K562 (cell line): ENCODE results near the gene BMP6. TPM values are rescaled to one million over a fixed set of nuclear protein-coding genes. Genes with fewer than 3 reads are reported as not detected.

Source experiments
- COPS2 ChIP-seq: fragments of 450-650 bp; conservative IDR thresholded peaks from 2 replicates; pipeline ENCODE4 v1.6.1; 2016; ENCODE audit warnings: mild to moderate bottlenecking, moderate library complexity
- FOXK1 ChIP-seq: sonication (generic); formaldehyde crosslinking; IDR thresholded peaks from 2 replicates; pipeline ENCODE4 v1.8.0; 2022; ENCODE audit warnings: missing genetic modification reagents, mild to moderate bottlenecking, borderline replicate concordance
- GTF2B ChIP-seq: IDR thresholded peaks from 2 replicates; pipeline ENCODE4 v1.6.1; 2011; ENCODE audit not compliant: insufficient read length; ENCODE audit errors: extremely low read depth
- SMAD1 ChIP-seq: fragments of 150-350 bp; IDR thresholded peaks from 2 replicates; pipeline ENCODE4 v1.6.1; 2014; ENCODE audit warnings: low read length, low read depth; ENCODE audit not compliant: partially characterized antibody
- SMAD2 ChIP-seq: fragments of 150-350 bp; IDR thresholded peaks from 2 replicates; pipeline ENCODE4 v1.6.1; 2014; ENCODE audit warnings: low read depth, mild to moderate bottlenecking, low read length
- SREBF2 ChIP-seq: sonication (generic); formaldehyde crosslinking; IDR thresholded peaks from 2 replicates; pipeline ENCODE4 v1.4.0; 2020; ENCODE audit warnings: mild to moderate bottlenecking, missing genetic modification reagents
- ZNF280A ChIP-seq: fragments of 450-650 bp; IDR thresholded peaks from 2 replicates; pipeline ENCODE4 v1.6.1; 2018; ENCODE audit warnings: mild to moderate bottlenecking, low read depth; ENCODE audit not compliant: partially characterized antibody
- ZNF324 ChIP-seq: fragments of 250-450 bp; sonication (Bioruptor Pico); IDR thresholded peaks from 2 replicates; pipeline ENCODE4 v1.4.0; 2020; ENCODE audit warnings: mild to moderate bottlenecking
- ZNF41 ChIP-seq: fragments of 250-450 bp; sonication (Bioruptor Pico); conservative IDR thresholded peaks from 2 replicates; pipeline ENCODE4 v1.4.0; 2020; ENCODE audit warnings: mild to moderate bottlenecking
- ZNF75A ChIP-seq: fragments of 450-650 bp; formaldehyde crosslinking; IDR thresholded peaks from 2 replicates; pipeline ENCODE4 v1.4.0; 2020; ENCODE audit warnings: mild to moderate bottlenecking
- polyA plus RNA-seq, 8 experiments: library from polyadenylated mRNA; depleted of rRNA in 4 of 8; stranded (reverse) in 5 of 8; unstranded in 3 of 8; fragments of >200 nt; fragmentation: Nextera tagmentation in 2 of 8; fragmentation: Illumina TruSeq in 1 of 8; extraction: Ambion mirVana in 2 of 8; extraction: Trizol in 1 of 8; gene quantifications; 2 replicates each; pipeline versions ENCODE4 v1.2.1 to v1.2.3, GENCODE V29; 2011 to 2014; ENCODE audit warnings: inconsistent platforms in 1 of 8, missing spikeins in 1 of 8
- total RNA-seq, 7 experiments: library from RNA; depleted of rRNA in 6 of 7; stranded (reverse); fragments of >200 nt in 6 of 7; fragmentation: Illumina TruSeq in 2 of 7; extraction: Trizol in 2 of 7; gene quantifications; 2 replicates each; pipeline versions ENCODE4 v1.2.1 to v1.2.3, GENCODE V29; 2011 to 2021; ENCODE audit warnings: low replicate concordance in 1 of 7
- TF ChIP-seq, protein P1 (sequence below): fragments of 200-600 bp; sonication (generic); IDR thresholded peaks from one replicate; pipeline ENCODE4 v1.6.1; 2012; ENCODE audit warnings: mild to moderate bottlenecking, low read depth, low read length, inconsistent platforms

The BMP6 gene
- total and polyA plus RNA-seq, 9 of the 15 experiments (the other 6 are each of a cell fraction or from before 2014, with no cell fraction given) = 0.01 to 0.13 (median 0.06) TPM; not detected in 3

DNA sequence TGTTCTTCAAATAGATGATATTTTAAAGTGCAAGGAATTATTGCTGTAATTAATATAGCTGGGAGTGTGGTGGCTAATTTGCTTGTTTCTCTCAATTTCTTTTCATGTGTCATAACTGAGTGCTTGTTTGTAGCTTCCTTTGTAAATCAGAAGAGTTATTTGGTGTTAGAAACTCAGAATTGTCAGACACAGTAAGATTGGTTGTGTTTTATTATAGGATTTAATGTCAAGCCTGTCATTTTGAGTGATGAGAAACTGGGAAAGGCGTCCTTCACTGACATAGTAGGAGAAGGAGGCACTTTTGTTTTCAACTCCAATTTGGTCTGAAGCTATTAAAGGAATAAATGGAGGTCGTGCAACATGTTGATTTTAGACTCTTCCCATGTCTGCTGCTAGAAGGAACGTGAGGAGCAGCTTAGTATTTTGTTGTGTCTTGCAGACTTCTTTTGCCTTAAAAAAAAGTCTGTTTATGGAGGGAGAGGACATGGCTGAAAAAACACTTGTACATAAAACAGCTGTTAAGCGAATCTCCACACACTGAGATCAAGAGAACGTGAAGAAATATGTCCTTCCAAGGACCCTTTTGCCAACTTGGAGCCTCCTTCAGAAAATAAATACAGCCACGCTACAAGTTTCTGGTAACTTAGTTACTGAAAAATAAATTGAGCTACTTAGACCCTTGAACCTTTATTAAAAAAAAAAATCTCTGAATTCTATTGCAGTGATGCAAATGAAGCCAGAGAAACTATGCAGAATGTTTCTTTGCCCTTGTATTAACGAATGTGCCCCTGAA is 59.5 kb downstream of the BMP6 start (continued):
- TF ChIP-seq, protein P1, sequence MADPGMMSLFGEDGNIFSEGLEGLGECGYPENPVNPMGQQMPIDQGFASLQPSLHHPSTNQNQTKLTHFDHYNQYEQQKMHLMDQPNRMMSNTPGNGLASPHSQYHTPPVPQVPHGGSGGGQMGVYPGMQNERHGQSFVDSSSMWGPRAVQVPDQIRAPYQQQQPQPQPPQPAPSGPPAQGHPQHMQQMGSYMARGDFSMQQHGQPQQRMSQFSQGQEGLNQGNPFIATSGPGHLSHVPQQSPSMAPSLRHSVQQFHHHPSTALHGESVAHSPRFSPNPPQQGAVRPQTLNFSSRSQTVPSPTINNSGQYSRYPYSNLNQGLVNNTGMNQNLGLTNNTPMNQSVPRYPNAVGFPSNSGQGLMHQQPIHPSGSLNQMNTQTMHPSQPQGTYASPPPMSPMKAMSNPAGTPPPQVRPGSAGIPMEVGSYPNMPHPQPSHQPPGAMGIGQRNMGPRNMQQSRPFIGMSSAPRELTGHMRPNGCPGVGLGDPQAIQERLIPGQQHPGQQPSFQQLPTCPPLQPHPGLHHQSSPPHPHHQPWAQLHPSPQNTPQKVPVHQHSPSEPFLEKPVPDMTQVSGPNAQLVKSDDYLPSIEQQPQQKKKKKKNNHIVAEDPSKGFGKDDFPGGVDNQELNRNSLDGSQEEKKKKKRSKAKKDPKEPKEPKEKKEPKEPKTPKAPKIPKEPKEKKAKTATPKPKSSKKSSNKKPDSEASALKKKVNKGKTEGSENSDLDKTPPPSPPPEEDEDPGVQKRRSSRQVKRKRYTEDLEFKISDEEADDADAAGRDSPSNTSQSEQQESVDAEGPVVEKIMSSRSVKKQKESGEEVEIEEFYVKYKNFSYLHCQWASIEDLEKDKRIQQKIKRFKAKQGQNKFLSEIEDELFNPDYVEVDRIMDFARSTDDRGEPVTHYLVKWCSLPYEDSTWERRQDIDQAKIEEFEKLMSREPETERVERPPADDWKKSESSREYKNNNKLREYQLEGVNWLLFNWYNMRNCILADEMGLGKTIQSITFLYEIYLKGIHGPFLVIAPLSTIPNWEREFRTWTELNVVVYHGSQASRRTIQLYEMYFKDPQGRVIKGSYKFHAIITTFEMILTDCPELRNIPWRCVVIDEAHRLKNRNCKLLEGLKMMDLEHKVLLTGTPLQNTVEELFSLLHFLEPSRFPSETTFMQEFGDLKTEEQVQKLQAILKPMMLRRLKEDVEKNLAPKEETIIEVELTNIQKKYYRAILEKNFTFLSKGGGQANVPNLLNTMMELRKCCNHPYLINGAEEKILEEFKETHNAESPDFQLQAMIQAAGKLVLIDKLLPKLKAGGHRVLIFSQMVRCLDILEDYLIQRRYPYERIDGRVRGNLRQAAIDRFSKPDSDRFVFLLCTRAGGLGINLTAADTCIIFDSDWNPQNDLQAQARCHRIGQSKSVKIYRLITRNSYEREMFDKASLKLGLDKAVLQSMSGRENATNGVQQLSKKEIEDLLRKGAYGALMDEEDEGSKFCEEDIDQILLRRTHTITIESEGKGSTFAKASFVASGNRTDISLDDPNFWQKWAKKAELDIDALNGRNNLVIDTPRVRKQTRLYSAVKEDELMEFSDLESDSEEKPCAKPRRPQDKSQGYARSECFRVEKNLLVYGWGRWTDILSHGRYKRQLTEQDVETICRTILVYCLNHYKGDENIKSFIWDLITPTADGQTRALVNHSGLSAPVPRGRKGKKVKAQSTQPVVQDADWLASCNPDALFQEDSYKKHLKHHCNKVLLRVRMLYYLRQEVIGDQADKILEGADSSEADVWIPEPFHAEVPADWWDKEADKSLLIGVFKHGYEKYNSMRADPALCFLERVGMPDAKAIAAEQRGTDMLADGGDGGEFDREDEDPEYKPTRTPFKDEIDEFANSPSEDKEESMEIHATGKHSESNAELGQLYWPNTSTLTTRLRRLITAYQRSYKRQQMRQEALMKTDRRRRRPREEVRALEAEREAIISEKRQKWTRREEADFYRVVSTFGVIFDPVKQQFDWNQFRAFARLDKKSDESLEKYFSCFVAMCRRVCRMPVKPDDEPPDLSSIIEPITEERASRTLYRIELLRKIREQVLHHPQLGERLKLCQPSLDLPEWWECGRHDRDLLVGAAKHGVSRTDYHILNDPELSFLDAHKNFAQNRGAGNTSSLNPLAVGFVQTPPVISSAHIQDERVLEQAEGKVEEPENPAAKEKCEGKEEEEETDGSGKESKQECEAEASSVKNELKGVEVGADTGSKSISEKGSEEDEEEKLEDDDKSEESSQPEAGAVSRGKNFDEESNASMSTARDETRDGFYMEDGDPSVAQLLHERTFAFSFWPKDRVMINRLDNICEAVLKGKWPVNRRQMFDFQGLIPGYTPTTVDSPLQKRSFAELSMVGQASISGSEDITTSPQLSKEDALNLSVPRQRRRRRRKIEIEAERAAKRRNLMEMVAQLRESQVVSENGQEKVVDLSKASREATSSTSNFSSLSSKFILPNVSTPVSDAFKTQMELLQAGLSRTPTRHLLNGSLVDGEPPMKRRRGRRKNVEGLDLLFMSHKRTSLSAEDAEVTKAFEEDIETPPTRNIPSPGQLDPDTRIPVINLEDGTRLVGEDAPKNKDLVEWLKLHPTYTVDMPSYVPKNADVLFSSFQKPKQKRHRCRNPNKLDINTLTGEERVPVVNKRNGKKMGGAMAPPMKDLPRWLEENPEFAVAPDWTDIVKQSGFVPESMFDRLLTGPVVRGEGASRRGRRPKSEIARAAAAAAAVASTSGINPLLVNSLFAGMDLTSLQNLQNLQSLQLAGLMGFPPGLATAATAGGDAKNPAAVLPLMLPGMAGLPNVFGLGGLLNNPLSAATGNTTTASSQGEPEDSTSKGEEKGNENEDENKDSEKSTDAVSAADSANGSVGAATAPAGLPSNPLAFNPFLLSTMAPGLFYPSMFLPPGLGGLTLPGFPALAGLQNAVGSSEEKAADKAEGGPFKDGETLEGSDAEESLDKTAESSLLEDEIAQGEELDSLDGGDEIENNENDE = no peak
- no peak for TF ChIP-seq ZNF324 (CRISPR knock-in tag)
- TF ChIP-seq ZNF280A = no peak
- no peak for TF ChIP-seq SREBF2
- TF ChIP-seq ZNF75A (CRISPR knock-in tag) = no peak
- TF ChIP-seq SMAD2 = no peak
- TF ChIP-seq COPS2 = no peak
- no peak for TF ChIP-seq SMAD1
- no peak for TF ChIP-seq ZNF41 (CRISPR knock-in tag)
- TF ChIP-seq FOXK1 = no peak
- no peak for TF ChIP-seq GTF2B
